Panc1 (cell line): ENCODE measurements around the gene SLC12A9. TPM values are rescaled to one million over a fixed set of nuclear protein-coding genes. Genes with fewer than 3 reads are reported as not detected.

Experiments
- ATAC-seq: fragments of 200-7000 bp; cut with Tn5 transposase; 2 replicates; pipeline ENCODE4 v1.9.1; 2020; ENCODE audit warnings: mild to moderate bottlenecking, moderate library complexity
- BruUV-seq: library from RNA; stranded (reverse); fragments of 400-500 nt; replicated peaks from 2 replicates; lab custom pipeline; 2021; lab: Mats Ljungman, UMichigan
- CTCF ChIA-PET: fragments of 300-600 bp; sonication (Branson Sonifier 250); formaldehyde crosslinking; loops from one replicate; lab custom pipeline; 2022; ENCODE audit warnings: antibody characterized with exemption; lab: Charles Lee
- POLR2A ChIA-PET: fragments of 300-600 bp; sonication (Branson Sonifier 250); formaldehyde crosslinking; loops from one replicate; lab custom pipeline; 2022; ENCODE audit warnings: antibody characterized with exemption; lab: Charles Lee
- DNase-seq: peaks from one replicate; pipeline ENCODE4 v3.0.0-alpha.2; 2010; ENCODE audit warnings: low read depth, low spot score
- H3K27ac ChIP-seq: 2 replicates; pipeline ENCODE4 v1.5.1; 2011; ENCODE audit warnings: mild to moderate bottlenecking, low read length, inconsistent platforms
- H3K27me3 ChIP-seq: fragments of 200-500 bp; sonication (Bioruptor generic); 2 replicates; pipeline ENCODE4 v1.6.0; 2014; ENCODE audit warnings: low read length, inconsistent platforms; ENCODE audit not compliant: control insufficient read depth, insufficient read depth
- H3K36me3 ChIP-seq: fragments of 200-500 bp; sonication (Bioruptor generic); 2 replicates; pipeline ENCODE4 v1.5.1; 2014; ENCODE audit warnings: inconsistent platforms, mild to moderate bottlenecking, low read length, moderate library complexity; ENCODE audit not compliant: control insufficient read depth, insufficient read depth
- H3K4me1 ChIP-seq: 2 replicates; pipeline ENCODE4 v1.5.1; 2011; ENCODE audit warnings: inconsistent platforms, mild to moderate bottlenecking, low read length, moderate library complexity; ENCODE audit not compliant: control insufficient read depth, insufficient read depth
- H3K4me3 ChIP-seq, 2 experiments: 2 replicates each; pipeline ENCODE4 v1.5.1; 2011 to 2012; ENCODE audit warnings: low read depth in 2 of 2, low read length in 2 of 2, mild to moderate bottlenecking in 2 of 2, inconsistent platforms in 1 of 2, moderate library complexity in 1 of 2
- H3K9me3 ChIP-seq: fragments of 200-500 bp; sonication (Bioruptor generic); 2 replicates; pipeline ENCODE4 v1.5.1; 2014; ENCODE audit warnings: low read depth, mild to moderate bottlenecking, inconsistent platforms, low read length, moderate library complexity; ENCODE audit not compliant: control insufficient read depth, insufficient read depth
- POLR2AphosphoS5 ChIP-seq: IDR thresholded peaks from 2 replicates; pipeline ENCODE4 v1.6.1; 2012; ENCODE audit warnings: mild to moderate bottlenecking, low read depth, low read length, moderate library complexity
- SIN3A ChIP-seq: IDR thresholded peaks from 2 replicates; pipeline ENCODE4 v1.6.1; 2012; ENCODE audit warnings: low read depth, mild to moderate bottlenecking, low read length, moderate library complexity, borderline replicate concordance; ENCODE audit not compliant: insufficient read depth
- TCF7L2 ChIP-seq: IDR thresholded peaks from 2 replicates; pipeline ENCODE4 v1.6.1; 2011; ENCODE audit warnings: mild to moderate bottlenecking, low read depth, low read length, inconsistent platforms
- in situ Hi-C: cut with HindIII; loops from 2 replicates; pipeline ENCODE4 v1.10.0; 2016; ENCODE audit warnings: low sequenced_read_pairs, low pct_unique_long_range_greater_than_20kb
- intact Hi-C: fragments of 100-400 bp; cut with micrococcal nuclease; formaldehyde crosslinking; loops from one replicate; pipeline ENCODE4 v1.10.0; 2022; ENCODE audit not compliant: unreplicated experiment
- total RNA-seq: library from RNA; stranded (reverse); gene quantifications from one replicate; pipeline ENCODE4 v1.2.1, GENCODE V29; 2021; ENCODE audit not compliant: unreplicated experiment
- TF ChIP-seq, protein P1 (sequence below), 2 experiments: IDR thresholded peaks; 2 replicates each; pipeline ENCODE4 v1.6.1; 2011 to 2012; ENCODE audit warnings: low read depth in 2 of 2, control low read depth in 1 of 2, low read length in 1 of 2, mild to moderate bottlenecking in 1 of 2, moderate library complexity in 1 of 2; ENCODE audit not compliant: insufficient read depth in 1 of 2
- TF ChIP-seq, protein P2 (sequence below): fragments of 450-650 bp; IDR thresholded peaks from 2 replicates; pipeline ENCODE4 v1.5.1; 2017; ENCODE audit warnings: mild to moderate bottlenecking

SLC12A9 gene
- total RNA-seq, 1 experiment from 2014 or later: 31.1 TPM

DNA sequence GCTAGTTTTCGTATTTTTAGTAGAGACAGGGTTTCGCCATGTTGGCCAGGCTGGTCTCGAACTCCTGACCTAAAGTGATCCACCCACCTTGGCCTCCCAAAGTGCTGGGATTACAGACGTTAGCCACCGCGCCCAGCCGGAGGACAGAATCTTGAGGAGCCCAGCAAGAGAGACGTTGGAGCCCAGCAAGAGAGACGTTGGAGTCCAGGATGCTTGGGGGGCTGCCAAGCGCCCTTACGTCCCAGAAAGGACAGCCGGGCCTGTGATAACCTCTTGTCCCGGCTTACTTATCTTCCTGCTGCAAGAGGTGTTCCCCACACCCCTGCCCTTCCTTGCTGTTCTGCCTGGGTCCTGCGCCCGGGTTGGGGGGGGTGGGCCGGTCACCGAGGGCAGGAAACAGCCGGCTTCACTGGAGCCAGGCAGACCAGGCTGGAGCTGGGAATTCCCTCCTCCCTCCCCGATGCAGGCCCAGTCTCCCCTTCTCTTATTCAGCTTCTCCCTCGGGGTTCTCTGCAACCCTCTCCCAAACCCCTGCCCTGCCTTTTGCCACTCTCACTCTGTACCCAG, 23.3 kb upstream of the SLC12A9 start:
- no peaks in the 10 kb centered on the region for H3K27me3 ChIP-seq
- H3K9me3 ChIP-seq: no peaks in the 10 kb centered on the region
- DNase-seq: no peak
- POLR2A ChIA-PET: no interaction called here
- TF ChIP-seq, protein P1, sequence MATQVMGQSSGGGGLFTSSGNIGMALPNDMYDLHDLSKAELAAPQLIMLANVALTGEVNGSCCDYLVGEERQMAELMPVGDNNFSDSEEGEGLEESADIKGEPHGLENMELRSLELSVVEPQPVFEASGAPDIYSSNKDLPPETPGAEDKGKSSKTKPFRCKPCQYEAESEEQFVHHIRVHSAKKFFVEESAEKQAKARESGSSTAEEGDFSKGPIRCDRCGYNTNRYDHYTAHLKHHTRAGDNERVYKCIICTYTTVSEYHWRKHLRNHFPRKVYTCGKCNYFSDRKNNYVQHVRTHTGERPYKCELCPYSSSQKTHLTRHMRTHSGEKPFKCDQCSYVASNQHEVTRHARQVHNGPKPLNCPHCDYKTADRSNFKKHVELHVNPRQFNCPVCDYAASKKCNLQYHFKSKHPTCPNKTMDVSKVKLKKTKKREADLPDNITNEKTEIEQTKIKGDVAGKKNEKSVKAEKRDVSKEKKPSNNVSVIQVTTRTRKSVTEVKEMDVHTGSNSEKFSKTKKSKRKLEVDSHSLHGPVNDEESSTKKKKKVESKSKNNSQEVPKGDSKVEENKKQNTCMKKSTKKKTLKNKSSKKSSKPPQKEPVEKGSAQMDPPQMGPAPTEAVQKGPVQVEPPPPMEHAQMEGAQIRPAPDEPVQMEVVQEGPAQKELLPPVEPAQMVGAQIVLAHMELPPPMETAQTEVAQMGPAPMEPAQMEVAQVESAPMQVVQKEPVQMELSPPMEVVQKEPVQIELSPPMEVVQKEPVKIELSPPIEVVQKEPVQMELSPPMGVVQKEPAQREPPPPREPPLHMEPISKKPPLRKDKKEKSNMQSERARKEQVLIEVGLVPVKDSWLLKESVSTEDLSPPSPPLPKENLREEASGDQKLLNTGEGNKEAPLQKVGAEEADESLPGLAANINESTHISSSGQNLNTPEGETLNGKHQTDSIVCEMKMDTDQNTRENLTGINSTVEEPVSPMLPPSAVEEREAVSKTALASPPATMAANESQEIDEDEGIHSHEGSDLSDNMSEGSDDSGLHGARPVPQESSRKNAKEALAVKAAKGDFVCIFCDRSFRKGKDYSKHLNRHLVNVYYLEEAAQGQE (IDR thresholded peaks at IDR 0.05; ENCODE audit: insufficient read depth in 1 of 2, low read depth in 2 of 2, low read length in 1 of 2): no peak
- TF ChIP-seq SIN3A (no peak), POLR2AphosphoS5 (no peak), TCF7L2 (no peak)
- TF ChIP-seq, protein P2, sequence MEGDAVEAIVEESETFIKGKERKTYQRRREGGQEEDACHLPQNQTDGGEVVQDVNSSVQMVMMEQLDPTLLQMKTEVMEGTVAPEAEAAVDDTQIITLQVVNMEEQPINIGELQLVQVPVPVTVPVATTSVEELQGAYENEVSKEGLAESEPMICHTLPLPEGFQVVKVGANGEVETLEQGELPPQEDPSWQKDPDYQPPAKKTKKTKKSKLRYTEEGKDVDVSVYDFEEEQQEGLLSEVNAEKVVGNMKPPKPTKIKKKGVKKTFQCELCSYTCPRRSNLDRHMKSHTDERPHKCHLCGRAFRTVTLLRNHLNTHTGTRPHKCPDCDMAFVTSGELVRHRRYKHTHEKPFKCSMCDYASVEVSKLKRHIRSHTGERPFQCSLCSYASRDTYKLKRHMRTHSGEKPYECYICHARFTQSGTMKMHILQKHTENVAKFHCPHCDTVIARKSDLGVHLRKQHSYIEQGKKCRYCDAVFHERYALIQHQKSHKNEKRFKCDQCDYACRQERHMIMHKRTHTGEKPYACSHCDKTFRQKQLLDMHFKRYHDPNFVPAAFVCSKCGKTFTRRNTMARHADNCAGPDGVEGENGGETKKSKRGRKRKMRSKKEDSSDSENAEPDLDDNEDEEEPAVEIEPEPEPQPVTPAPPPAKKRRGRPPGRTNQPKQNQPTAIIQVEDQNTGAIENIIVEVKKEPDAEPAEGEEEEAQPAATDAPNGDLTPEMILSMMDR: no peak
- peak overlapping the region in 1 of 2 experiments; percentile 55; a peak in 1 of 4 replicates for H3K4me3 ChIP-seq
- H3K27ac ChIP-seq: peak overlapping the region; percentile 93; the same call in 1 of the 2 replicates
- no peaks in the 10 kb centered on the region for H3K36me3 ChIP-seq
- H3K4me1 ChIP-seq: peaks cover 12% of the 10 kb centered on the region
- ATAC-seq: no peak
- no TSS peak for BruUV-seq
- intact Hi-C loops (no loop called here), in situ Hi-C loops (loop anchor here (25.0 kb wide), 1 partner anchor 117 kb away; the partner anchor contains the start of genes EPO and POP7)
- CTCF ChIA-PET: interaction anchor here (2.9 kb wide), 1 partner anchor 23 kb away, joined by 16 read pairs; the partner anchor contains the start of gene SLC12A9

DNA sequence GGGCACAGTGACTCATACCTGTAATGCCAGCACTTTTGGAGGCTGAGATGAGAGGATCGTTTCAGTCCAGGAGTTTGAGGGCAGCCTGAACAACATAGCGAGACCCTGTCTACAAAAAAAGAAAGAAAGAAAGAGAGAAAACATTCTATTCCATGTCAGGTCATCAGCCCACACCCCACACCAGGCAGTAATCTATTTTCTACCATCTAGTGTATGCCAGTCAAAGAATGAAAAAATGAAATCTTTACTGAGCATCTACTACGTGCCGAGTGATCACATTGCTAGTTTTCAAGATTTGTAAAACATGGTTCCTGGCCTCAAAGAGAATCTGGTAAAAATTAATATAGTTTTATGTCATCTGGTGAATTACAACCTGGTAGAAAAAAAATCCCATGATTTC, 22.1 kb upstream of the SLC12A9 start:
- POLR2A ChIA-PET: no interaction called here
- DNase-seq (no peak), ATAC-seq (no peak)
- CTCF ChIA-PET: no interaction called here
- H3K4me3 ChIP-seq: no peak overlapping the region
- H3K36me3 ChIP-seq: no peaks in the 10 kb centered on the region
- no peak for TF ChIP-seq TCF7L2
- TF ChIP-seq, protein P1 (IDR thresholded peaks at IDR 0.05; ENCODE audit: insufficient read depth in 1 of 2, low read depth in 2 of 2, low read length in 1 of 2): no peak
- no peak for TF ChIP-seq POLR2AphosphoS5
- TF ChIP-seq, protein P2: no peak
- H3K27me3 ChIP-seq: no peaks in the 10 kb centered on the region
- in situ Hi-C loops (loop anchor here (25.0 kb wide), 1 partner anchor 118 kb away; the partner anchor contains the start of genes EPO and POP7), intact Hi-C loops (no loop called here)
- BruUV-seq: TSS peak; percentile 69
- H3K27ac ChIP-seq: no peak overlapping the region
- peaks cover 7% of the 10 kb centered on the region for H3K4me1 ChIP-seq
- no peaks in the 10 kb centered on the region for H3K9me3 ChIP-seq
